ENCODE measurements around the gene CD200R1L.
"Not testable (repeated sequence)": the region's sequence is repeated elsewhere in the genome, so short reads cannot be mapped to it uniquely, and the experiment has no call there.

GRCh38 chr3:112855074-112855473 lies 8.4 kb upstream of the CD200R1L start:
- TF ChIP-seq, protein P1, sequence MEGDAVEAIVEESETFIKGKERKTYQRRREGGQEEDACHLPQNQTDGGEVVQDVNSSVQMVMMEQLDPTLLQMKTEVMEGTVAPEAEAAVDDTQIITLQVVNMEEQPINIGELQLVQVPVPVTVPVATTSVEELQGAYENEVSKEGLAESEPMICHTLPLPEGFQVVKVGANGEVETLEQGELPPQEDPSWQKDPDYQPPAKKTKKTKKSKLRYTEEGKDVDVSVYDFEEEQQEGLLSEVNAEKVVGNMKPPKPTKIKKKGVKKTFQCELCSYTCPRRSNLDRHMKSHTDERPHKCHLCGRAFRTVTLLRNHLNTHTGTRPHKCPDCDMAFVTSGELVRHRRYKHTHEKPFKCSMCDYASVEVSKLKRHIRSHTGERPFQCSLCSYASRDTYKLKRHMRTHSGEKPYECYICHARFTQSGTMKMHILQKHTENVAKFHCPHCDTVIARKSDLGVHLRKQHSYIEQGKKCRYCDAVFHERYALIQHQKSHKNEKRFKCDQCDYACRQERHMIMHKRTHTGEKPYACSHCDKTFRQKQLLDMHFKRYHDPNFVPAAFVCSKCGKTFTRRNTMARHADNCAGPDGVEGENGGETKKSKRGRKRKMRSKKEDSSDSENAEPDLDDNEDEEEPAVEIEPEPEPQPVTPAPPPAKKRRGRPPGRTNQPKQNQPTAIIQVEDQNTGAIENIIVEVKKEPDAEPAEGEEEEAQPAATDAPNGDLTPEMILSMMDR (IDR thresholded peaks at IDR 0.05 in 4 of 5, conservative IDR thresholded peaks at IDR 0.05 in 1 of 5) = not testable (repeated sequence)
- not testable (repeated sequence) for TF ChIP-seq POLR2A (IDR thresholded peaks at IDR 0.05)
